SW480 (cell line): ENCODE data around the gene INPP5E.

ENCODE experiments used
- DNase-seq: peaks from one replicate; pipeline ENCODE4 v3.0.0-alpha.2; 2016; ENCODE audit warnings: low spot score

The INPP5E gene

DNA sequence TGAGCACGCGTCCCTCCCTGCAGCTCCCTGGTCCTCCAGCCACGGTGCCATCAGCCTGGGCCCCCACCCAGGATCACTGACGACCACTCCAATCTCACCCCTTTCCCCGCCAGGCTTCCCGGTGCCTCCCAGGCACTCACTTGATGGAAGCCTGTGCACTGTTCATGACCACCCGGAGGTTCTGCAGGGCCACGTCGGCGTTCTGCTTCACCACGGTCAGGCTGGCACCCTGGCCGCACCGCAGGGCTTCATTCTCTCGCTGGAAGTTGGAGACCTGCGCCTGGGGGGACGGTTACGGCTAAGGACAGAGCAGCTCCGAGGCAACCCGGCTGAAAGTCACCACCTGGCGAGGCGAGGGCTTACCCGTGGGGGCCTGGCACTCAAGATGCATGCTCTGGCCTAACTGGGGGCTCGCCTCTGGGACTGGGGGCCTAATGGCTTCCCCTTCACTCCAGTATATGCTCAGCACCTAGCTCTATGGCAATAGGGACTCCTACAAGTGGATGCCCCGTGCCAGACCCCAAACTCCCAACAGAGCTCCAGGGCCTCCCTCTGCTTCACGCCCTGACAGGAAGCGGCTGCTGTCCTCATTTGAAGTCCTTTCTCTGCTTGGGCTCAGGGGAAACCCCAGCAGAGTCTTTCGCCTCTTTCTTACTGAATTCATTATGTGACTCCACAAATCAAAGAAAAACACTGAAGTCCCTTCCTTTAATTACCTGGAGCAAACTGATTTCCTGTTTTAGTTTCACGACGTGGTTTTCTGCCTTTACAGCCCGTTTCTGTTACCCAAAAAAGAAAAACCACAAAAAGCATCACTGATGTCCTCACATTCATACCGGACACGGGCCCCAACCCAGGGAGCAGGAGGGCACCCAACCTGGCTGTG is 35.5 kb downstream of the INPP5E start:
- DNase-seq, result no peak

DNA sequence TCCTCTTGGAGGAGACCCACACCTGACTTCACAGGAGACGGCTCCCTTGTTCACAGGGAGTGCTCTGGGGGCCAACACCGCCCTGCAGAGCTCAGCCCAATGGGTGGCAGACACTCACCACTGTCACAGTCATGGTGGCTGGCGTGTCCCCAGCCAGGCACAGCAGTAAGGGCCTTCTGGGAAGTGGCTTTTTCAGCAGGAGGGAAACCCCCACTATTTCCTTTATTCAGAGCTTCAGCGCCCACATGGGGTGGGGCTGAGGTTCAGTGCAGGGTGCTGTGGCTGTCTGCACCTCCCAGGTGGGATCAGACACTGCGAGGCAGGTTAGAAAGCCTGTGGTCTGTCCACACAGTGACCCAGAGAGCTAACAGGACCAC is 36.1 kb downstream of the INPP5E start:
- DNase-seq, result no peak

DNA sequence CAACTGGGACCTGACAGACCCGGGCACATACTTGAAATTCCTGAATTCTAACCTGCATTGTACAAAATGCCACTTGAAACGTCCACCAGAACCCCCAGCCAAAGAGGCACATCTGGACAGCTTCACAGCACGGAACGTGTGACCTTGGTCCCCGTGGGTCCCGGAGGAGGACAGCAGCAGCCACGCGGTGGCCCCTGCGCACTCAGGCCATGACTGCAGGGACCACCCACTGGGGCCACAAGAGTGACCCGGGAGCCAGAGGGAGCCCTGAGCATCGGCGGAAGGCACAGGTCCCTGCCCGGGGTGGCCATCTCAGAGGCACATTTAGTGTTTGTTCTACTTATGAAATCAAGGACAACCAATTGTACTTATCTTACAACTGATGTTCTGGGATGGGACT is 37.6 kb downstream of the INPP5E start:
- DNase-seq, result no peak

DNA sequence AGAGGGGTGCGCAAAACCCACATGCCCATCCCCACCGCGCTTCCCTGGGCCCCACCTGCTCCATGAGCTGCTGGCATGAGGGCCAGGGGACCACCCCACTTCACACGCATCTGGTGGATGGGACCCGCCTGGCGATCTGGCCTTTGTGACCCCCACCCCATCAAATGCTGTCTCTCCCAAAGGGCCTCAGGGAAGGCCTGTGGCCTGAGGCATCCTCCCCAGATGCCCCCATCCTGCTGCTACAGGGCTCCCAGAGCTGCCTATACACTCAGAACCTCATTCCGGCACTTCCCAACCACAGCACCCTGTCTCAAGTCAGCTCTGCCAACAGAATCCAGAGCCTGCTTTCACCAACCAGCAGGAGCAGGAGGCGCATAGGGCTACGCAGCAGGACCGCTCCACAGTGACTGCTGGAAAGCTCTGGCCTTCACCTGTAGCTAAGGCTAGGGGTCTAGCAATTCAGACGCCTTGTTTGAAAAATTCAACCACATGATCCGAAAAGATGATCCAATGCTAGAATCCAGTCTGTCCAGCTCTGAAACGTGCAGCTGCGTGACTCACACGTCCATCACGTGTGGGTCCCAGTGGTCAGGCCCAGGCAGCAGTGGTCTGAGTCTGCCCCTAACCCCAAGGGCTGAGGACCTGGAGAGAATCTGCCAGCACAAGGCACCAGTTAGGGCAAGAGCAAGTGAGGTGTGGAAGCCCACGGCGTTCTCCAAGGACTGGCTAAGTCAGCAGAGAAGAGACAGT is 38.3 kb downstream of the INPP5E start:
- DNase-seq, result no peak

DNA sequence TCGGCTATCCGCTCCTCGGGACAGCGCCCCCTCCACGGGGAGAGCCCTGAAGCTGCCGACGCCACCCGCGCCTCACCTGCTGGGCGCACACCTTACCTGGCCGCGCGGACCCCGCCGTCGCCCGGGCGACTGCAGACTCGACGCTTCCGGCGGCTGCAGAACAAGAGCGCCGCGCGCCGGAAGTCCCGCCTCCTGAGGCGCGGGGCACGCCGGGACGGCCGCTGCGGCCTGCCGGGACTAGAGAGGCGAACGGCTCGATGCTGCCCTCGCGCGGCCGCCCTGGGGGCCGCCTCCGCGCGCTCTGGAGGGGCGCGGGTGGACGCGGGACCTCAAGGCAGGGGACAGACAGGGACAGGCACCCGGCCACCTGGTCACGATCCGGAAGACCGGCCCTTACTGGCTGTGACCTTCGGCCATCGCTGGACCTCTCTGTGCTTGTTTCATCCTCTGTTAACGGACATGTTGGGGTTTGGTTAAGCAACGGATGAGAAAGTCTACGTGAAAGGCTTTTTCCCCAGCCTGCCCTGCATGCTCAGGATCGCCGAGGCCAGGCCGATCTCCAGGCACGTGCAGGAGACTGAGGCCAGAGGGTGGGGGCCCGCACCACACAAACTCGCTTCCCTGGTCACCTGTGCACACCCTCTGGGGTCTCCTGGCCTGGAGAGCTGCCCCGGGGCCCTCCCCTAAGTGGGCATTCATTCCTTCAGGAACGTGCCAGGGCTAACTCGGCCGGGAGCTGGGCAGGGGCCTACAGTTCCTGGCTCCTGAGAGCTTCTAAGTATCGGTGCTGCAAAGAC is 39.4 kb downstream of the INPP5E start, which contains the start of gene SNAPC4:
Gene SNAPC4, minus strand, starts transcription at position 133 of the 797 bp plus-strand sequence. CDS start 1,742 bp downstream, outside the sequence.
- peak; percentile 86 for DNase-seq

DNA sequence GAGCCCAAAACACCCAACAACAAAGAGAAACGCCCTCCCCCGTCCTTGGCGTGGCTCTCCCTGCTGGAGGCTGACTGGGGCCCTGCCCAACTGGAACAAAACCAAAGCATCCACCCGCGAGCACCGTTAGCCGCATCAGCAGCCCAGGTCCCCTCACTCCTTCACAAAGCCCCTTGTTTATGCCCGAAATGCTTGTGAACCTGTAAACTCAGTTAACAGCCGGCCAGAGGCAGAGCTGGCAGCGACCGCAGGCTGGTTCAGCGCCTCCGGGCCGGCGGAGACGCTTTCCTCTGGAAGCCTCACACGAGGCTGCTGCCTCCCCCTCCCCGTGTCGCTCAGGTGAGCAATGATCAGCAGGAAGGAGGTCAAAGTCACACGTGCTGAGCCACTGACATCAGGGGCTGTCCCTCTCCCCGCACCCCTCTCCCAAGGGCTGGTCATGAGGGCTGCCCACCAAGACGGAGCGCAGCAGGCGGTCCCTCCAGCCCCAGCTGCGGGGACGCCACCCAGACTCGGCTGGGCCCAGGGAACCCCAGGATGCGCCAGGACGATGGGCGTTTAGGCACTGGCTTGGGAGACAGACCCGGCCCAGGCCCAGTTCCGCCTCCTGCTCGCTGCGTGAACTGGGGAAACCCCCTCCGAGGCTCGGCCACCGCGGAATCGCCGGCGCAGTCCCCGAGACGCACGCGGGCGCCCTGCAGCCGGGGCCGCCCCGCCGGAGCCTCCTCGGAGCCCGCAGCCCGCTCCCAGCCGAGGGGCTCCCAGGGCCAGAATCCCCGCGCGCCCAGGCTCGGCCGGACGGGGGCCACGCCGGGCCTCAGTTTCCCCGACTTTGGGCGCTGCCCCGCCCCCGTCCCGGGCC is 40.2 kb downstream of the INPP5E start:
- DNase-seq, result no peak

DNA sequence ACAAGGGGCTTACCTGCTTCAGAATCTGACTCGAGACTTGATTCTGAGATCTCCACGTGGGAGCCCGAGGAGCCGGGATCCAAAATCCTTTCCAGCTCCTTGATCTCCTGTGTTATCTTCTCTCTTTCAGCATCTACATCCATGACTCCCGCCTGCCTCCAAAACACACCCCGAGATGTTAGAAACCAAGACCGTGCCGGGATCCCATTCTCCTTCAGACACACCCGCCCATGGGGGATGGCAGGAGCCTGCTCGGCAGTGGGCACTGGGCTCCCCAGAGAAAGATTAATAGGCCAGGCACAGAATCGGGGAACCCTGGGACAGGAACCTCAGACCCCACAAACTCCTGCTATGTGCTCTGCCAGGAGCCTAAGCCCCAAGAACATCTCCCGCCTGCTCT is 41.4 kb downstream of the INPP5E start:
- no peak for DNase-seq

DNA sequence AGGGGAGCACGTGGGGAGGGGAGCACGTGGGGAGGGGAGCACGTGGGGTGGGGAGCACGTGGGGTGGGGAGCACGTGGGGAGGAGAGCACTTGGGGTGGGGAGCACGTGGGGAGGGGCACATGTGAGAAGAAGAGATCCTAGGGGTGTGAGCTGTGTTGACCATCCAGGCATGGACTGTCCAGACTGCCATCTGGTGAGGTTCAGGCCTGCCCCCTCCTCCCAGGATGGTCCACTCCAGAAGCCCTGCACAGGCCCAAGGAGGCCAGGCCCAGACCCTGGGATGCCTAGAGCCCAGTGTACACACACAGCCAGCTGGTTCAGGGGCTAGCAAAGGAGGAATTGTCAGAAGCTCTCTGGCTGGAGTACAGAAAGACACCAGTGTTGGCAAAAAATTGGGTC is 42.0 kb downstream of the INPP5E start:
- no peak for DNase-seq

DNA sequence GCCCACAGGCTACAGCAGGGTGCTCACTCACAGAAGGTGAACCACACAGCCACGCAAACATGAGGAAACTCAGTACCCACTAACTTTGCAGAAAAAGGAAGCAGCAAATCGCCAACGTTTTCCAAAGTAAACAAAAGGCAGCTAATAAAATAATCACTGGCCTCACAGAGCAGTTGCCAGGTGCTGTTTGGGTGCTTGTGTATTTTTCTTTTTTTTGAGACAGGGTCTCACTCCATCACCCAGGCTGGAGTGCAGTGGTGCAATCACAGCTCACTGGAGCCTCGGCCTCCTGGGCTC is 43.5 kb downstream of the INPP5E start:
- no peak for DNase-seq

DNA sequence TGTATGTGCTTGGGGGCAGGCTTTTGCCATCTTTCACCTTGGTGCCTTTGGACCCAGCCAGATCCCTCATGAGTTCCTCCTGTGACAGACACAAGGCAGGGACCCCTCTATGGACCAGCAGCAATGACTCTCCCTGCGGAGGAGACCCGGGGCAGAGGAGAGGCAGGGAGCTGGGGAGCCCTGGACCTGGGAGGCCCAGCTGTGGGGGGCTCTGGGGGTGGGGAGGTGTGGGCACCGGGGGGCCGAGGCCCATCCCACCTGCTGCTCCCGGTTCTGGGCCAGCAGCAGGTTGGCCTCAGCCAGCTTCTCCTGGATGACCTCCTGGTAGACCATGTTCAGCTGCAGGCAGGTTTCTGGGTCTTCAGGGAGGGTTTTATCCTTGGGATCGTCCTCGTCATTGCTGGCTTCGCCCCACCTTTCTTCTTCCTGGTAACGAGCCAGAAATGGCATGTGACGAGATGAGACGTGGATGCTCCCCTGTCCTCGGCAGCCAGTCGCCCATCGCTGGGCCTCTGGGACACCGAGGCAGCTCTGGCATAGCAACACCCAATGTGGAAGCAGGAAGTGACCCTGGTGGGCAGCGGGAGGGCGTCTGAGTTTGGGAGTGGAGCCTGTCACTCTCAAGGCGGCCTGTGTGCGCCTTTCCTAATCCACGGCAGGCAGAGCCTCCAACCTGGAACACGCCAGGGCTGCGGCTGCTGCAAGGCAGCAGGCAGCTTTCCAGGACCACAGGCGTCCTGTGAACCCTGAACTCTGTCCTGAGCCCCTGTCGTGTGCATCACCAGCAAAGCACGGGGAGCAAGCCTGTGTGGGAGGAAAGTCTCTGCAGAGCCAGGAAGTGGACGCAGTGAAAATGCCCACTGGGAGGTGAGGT is 44.1 kb downstream of the INPP5E start:
- no peak for DNase-seq

DNA sequence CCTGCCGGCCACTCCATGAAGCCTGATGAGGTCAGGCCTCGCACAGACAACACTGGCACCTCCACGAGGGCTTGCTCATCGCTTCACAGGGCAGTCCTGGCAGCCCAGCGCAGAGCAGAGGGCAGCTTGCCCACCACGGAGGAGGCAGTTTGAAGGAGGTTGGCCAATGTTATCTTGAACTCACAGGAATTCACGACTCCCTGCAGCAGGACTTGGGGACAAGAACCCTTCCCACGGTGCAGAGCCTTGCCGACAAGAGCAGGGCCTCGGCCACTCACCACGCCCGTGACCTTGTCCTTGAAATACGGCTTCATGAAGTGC is 44.7 kb downstream of the INPP5E start:
- no peak for DNase-seq

DNA sequence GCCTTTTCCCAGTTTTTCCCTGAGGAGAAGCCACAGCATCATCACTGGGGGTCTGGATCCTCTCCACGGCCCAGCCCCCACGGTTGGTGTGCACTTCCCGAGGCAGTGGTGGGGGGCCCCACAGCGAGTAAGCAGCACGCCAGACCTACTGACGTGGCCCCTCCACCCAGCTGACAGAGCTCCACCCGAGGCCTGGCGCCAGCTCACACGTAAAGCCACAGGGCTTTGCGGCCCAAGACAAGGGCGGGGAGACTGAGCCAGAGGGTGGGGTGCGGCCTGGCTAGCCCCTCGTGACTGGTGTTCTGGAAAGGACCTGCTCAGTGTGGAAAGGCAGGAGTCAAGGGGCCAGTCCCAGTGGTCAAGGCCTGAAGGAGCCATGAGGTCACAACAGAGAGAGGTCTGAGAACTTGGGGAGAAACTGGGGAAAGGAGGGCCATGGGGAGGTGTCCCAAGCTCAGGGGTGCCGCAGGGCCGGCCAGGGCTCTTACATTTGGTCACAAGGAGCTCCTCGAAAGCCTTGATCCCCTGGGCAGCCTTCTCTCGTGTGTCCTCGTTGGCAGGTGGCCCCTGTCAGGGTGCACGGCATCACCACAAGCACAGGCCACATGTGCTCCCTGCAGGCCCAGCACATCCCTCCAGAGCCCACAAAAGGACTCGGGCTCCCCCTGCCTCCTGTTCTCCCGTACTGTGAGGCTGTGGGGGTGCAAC is 45.2 kb downstream of the INPP5E start:
- DNase-seq, result no peak

DNA sequence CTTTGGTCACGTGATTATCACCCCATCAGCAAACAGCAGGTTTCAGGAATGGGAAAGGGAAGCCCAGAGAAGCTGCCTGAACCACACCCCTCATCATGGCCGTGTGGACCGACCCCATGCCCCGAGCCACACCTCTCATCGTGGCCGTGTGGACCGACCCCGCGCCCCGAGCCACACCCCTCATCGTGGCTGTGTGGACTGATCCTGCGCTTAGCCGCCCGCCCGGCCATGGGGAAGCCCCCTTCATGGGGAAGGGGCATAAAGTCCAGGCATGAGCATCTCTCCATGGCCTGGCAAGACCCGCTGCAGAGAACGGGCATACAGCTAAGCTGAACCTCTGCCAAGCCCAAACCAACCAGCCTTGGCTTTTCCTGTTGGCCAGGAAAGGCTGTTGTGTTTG is 46.1 kb downstream of the INPP5E start:
- DNase-seq, result no peak

DNA sequence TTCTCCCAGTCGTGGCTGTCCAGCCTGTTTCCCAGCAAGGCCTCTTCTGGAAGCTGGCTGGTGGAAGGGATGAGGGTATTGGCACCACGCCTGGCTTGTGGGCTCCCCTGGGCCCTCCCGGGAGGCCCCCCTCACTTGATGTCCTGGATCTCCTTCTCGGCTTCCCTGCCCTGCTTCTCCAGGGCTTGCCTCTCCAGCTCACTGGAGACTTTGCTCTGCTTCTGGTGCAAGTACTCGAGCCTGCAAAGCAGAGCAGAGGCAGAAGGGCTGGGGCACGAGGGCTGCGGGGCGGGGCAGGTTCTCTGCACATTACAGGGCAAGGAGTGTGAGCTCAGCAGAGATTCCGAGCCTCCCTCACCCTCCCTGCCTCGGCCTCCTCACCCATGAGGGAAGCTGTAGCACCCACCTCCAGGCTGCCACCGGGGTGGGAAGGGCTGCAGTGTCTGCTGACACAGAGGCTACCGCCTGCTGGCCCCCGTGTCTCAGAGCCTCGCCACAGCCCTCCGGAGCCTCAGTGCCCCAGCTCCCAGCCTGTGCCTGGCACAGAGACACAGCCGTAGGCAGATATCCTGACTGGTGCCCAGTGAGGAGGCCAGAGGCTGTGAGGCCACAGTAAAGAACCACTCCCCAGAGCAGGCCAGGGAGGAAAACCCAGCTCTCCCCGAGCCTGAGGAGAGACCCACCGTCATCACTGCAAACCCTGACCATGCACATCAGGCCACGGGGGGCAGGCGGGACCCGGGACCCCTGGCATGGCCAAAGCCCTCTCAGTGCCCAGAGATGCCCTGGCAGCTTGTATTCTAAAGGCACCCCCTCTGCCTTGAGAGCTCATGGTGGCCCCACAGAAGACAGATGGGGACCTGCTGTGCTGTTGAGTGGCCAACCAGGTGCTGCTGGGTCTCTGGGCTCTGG is 46.9 kb downstream of the INPP5E start:
- no peak for DNase-seq

DNA sequence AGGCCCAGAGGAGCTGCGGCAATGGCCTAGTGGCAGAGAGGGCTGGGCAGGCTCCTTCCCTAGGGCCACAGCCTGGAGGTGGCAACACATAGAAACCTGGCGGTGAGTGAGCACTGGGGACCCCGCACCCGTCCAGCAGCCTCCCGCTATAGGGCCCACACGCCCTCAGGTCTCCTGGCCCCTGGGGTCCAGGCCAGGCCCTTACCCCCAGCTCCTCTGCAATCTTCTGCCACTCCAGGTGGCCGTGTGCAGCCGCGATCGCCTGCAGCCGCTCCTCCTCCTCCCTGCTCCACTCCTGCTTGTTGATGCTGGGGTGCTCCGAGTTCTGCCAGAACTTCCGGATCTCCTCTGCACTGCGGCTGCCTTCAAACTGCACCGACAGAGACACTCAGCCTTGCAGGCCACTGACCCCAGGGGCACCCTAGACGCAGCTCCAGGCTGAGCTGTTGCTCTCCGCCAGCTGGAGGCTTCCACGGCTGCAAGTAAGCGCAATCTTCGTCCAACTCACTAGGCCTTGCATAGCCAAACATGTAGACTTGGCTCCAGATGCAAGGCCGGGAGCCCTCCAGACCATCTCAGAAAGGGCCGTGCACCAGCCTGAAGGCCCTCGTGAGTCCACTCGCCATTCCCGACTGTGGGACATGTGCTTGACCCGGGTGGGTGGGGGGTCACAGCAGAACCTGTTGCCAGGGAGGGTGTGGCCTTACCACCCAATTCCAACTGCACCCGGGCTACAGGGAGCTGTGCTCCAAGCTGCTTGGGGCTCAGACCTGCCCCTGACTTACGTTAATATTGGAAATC is 47.7 kb downstream of the INPP5E start:
- no peak for DNase-seq

DNA sequence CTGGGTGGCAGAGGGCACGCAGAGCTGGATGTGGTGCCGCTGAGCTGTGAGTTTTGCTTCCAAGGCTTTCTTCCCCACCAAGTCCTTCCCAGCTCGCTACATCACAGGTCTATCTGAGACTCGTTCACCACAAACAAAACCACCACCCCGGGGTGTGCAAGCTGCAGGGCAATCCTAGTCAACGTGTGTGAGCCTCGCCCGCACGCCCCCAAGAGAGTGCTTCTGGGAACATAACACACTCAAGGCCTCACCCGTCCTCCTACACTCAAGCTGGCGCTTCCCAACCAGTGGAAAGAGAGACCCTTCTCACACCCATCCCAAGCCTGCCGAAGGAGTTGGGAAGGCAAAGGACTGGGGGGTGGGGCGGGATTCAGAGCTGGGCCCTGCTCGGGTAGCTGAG is 50.2 kb downstream of the INPP5E start:
- no peak for DNase-seq

DNA sequence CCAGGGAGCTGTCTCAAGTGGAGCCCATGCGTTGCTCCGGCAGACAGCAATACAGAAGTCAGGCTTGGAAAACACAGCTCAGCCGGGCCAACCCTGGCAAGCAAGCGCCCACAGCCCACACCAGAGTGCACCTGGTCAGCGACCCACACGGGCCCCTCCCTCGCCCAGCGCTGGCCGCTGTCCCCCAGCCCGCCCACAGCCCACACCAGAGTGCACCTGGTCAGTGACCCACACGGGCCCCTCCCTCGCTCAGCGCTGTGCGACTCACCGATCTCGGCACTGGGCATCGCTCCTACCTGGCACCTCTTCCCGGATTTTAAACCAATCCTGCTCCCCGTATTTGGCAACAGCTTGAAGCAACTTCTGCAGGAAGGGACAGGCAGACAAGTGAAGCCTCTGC is 52.4 kb downstream of the INPP5E start:
- DNase-seq, result no peak

DNA sequence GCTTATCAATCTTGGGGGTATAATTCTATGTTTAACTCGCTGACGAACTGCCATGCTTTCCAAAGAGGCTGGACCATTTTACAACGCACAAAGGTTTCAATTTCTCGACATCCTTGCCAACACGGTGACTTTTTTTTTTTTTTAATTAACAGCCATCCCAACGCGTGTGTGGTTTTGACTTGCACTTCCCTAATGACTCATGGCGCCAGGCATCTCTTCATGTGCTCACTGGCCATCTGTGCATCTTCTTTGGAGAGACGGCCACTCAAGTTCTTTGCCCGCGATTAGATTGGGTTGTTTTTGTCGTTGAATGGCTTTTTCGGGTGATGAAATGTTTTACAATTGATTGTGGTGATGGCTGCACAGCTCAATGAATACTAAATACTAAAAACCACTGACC is 53.6 kb downstream of the INPP5E start:
- no peak for DNase-seq
